GM23338 (cell line): ENCODE measurements around the gene DIO3. TPM values are rescaled to one million over a fixed set of nuclear protein-coding genes. Genes with fewer than 3 reads are reported as not detected.
A peak's percentile ranks its signal among the peaks of the same experiment; 100 is the strongest.

Experiments used
- ATAC-seq: fragments of 200-7000 bp; cut with Tn5 transposase; 3 replicates; pipeline ENCODE4 v1.9.1; 2020
- DNase-seq: peaks from one replicate; pipeline ENCODE4 v3.0.0-alpha.2; 2015; ENCODE audit warnings: low spot score
- H2AFZ ChIP-seq: fragments of 200-600 bp; sonication (generic); 2 replicates; pipeline ENCODE4 v1.8.0; 2016; ENCODE audit warnings: antibody characterized with exemption, mild to moderate bottlenecking, moderate library complexity
- H3F3A ChIP-seq: fragments of 200-600 bp; sonication (generic); replicated peaks from 2 replicates; pipeline ENCODE4 v1.8.0; 2017; ENCODE audit warnings: antibody characterized with exemption, mixed run types, low read depth
- H3K27ac ChIP-seq: fragments of 200-600 bp; sonication (generic); 2 replicates; pipeline ENCODE4 v1.6.1; 2016; ENCODE audit warnings: low read depth
- H3K27me3 ChIP-seq: fragments of 200-600 bp; sonication (generic); 2 replicates; pipeline ENCODE4 v1.8.0; 2016; ENCODE audit warnings: mild to moderate bottlenecking, mixed run types, moderate library complexity; ENCODE audit not compliant: insufficient read depth
- H3K36me3 ChIP-seq: fragments of 200-600 bp; sonication (generic); 2 replicates; pipeline ENCODE4 v1.8.0; 2016; ENCODE audit warnings: mild to moderate bottlenecking; ENCODE audit not compliant: insufficient read depth
- H3K4me1 ChIP-seq: fragments of 200-600 bp; sonication (generic); 2 replicates; pipeline ENCODE4 v1.8.0; 2016; ENCODE audit warnings: mild to moderate bottlenecking, moderate library complexity; ENCODE audit not compliant: insufficient read depth
- H3K4me2 ChIP-seq: fragments of 200-600 bp; sonication (generic); 2 replicates; pipeline ENCODE4 v1.7.1; 2017; ENCODE audit warnings: mixed run types
- H3K4me3 ChIP-seq: fragments of 200-600 bp; sonication (generic); 2 replicates; pipeline ENCODE4 v1.6.1; 2016; ENCODE audit warnings: mixed run types
- H3K79me2 ChIP-seq: fragments of 200-600 bp; sonication (generic); replicated peaks from 2 replicates; pipeline ENCODE4 v1.8.0; 2017; ENCODE audit warnings: mild to moderate bottlenecking; ENCODE audit not compliant: insufficient read depth
- H3K9me2 ChIP-seq: fragments of 200-600 bp; sonication (generic); 2 replicates; pipeline ENCODE4 v1.8.0; 2017; ENCODE audit not compliant: insufficient read depth
- H4K20me1 ChIP-seq: fragments of 200-600 bp; sonication (generic); replicated peaks from 2 replicates; pipeline ENCODE4 v1.8.0; 2017; ENCODE audit warnings: mild to moderate bottlenecking; ENCODE audit not compliant: insufficient read depth
- H3K27ac Mint-ChIP-seq: 2 replicates; pipeline ENCODE4 v1.8.0; 2020; ENCODE audit warnings: inconsistent platforms, mild to moderate bottlenecking, moderate library complexity, mixed read lengths
- H3K27me3 Mint-ChIP-seq: 3 replicates; pipeline ENCODE4 v1.8.0; 2022; ENCODE audit warnings: low read depth, mild to moderate bottlenecking, moderate library complexity, mixed read lengths, inconsistent platforms; ENCODE audit not compliant: insufficient read depth, poor library complexity
- H3K36me3 Mint-ChIP-seq: 3 replicates; pipeline ENCODE4 v1.8.0; 2021; ENCODE audit warnings: low read depth, mild to moderate bottlenecking, inconsistent platforms, moderate library complexity, mixed read lengths
- H3K4me1 Mint-ChIP-seq: 3 replicates; pipeline ENCODE4 v1.8.0; 2020; ENCODE audit warnings: mild to moderate bottlenecking, inconsistent platforms, mixed read lengths
- H3K4me3 Mint-ChIP-seq: 3 replicates; pipeline ENCODE4 v1.8.0; 2021; ENCODE audit warnings: moderate library complexity, mild to moderate bottlenecking, inconsistent platforms, mixed read lengths
- H3K9me3 Mint-ChIP-seq: 3 replicates; pipeline ENCODE4 v1.8.0; 2020; ENCODE audit warnings: moderate library complexity, mild to moderate bottlenecking, inconsistent platforms, mixed read lengths
- CREB1 ChIP-seq: fragments of 250-450 bp; sonication (Bioruptor Pico); IDR thresholded peaks from 2 replicates; pipeline ENCODE4 v1.5.0; 2020; ENCODE audit warnings: low read depth, mild to moderate bottlenecking, moderate library complexity
- ETS1 ChIP-seq: IDR thresholded peaks from 2 replicates; pipeline ENCODE4 v1.6.1; 2016; ENCODE audit warnings: antibody characterized with exemption
- EZH2 ChIP-seq: fragments of 200-600 bp; sonication (generic); IDR thresholded peaks from one replicate; pipeline ENCODE4 v1.8.0; 2017; ENCODE audit warnings: antibody characterized with exemption, mild to moderate bottlenecking, low read depth; ENCODE audit not compliant: unreplicated experiment
- EZH2phosphoT487 ChIP-seq: fragments of 200-600 bp; sonication (generic); IDR thresholded peaks from one replicate; pipeline ENCODE4 v1.8.1; 2018; ENCODE audit warnings: antibody characterized with exemption; ENCODE audit not compliant: unreplicated experiment
- JUNB ChIP-seq: IDR thresholded peaks from one replicate; pipeline ENCODE4 v1.6.1; 2016; ENCODE audit warnings: antibody characterized with exemption; ENCODE audit not compliant: unreplicated experiment
- NANOG ChIP-seq: IDR thresholded peaks from 2 replicates; pipeline ENCODE4 v1.6.1; 2016; ENCODE audit warnings: antibody characterized with exemption, borderline replicate concordance
- REST ChIP-seq: IDR thresholded peaks from one replicate; pipeline ENCODE4 v1.6.1; 2018; ENCODE audit warnings: antibody characterized with exemption; ENCODE audit not compliant: unreplicated experiment
- ZNF114 ChIP-seq: fragments of 250-450 bp; sonication (Bioruptor Pico); IDR thresholded peaks from 2 replicates; pipeline ENCODE4 v1.5.0; 2020; ENCODE audit warnings: mild to moderate bottlenecking, moderate library complexity
- ZNF331 ChIP-seq: fragments of 250-450 bp; sonication (Bioruptor Pico); IDR thresholded peaks from 2 replicates; pipeline ENCODE4 v1.5.0; 2020; ENCODE audit warnings: low read depth, mild to moderate bottlenecking, moderate library complexity
- ZNF462 ChIP-seq: fragments of 250-450 bp; sonication (Bioruptor Pico); IDR thresholded peaks from 2 replicates; pipeline ENCODE4 v1.5.0; 2020; ENCODE audit warnings: mild to moderate bottlenecking, moderate library complexity
- polyA plus RNA-seq: library from polyadenylated mRNA; unstranded; fragments of >200 nt; fragmentation: Nextera tagmentation; extraction: Ambion mirVana; gene quantifications from 2 replicates; pipeline ENCODE4 v1.2.1, GENCODE V29; 2016
- total RNA-seq: library from RNA; depleted of rRNA; stranded (reverse); fragments of >200 nt; shearing (Covaris generic); gene quantifications from 2 replicates; pipeline ENCODE4 v1.2.3, GENCODE V29; 2014

Gene DIO3
- total and polyA plus RNA-seq, 2 experiments from 2014 or later: 0.10 to 0.28 TPM

GRCh38 chr14:101521978-101522377 lies 39.3 kb upstream of the DIO3 start (continued):
- no peak for TF ChIP-seq ZNF462 (CRISPR knock-in tag)
- TF ChIP-seq ZNF114 (CRISPR knock-in tag): no peak
- TF ChIP-seq ZNF331 (CRISPR knock-in tag): no peak
- TF ChIP-seq EZH2phosphoT487: no peak
- TF ChIP-seq NANOG: no peak
- no peak for TF ChIP-seq JUNB

GRCh38 chr14:101525640-101526527 lies 35.4 kb upstream of the DIO3 start:
- Mint-ChIP-seq H3K4me1 (peaks cover 9% of the 10 kb centered on the region), H3K27me3 (peaks cover 14% of the 10 kb centered on the region), H3K9me3 (peaks cover 3% of the 10 kb centered on the region; the same call in 1 of the 3 replicates), H3K36me3 (no peaks in the 10 kb centered on the region; the same call in 2 of the 3 replicates), H3K27ac (no peak overlapping the region), H3K4me3 (no peak overlapping the region)
- Histone ChIP-seq H3K4me1 (no peaks in the 10 kb centered on the region), H3K4me3 (no peak overlapping the region), H3K79me2 (no peaks in the 10 kb centered on the region), H3K4me2 (no peak overlapping the region), H3F3A (no peaks in the 10 kb centered on the region), H3K9me2 (no peaks in the 10 kb centered on the region), H2AFZ (peak overlapping the region; percentile 43; the same call in 1 of the 2 replicates), H3K27ac (no peak overlapping the region), H3K36me3 (no peaks in the 10 kb centered on the region), H4K20me1 (no peaks in the 10 kb centered on the region), H3K27me3 (no peaks in the 10 kb centered on the region)
- DNase-seq: no peak
- peak; percentile 31; the same call in 2 of the 3 replicates for ATAC-seq
- TF ChIP-seq EZH2phosphoT487 (no peak), REST (no peak), NANOG (no peak), ZNF331 (CRISPR knock-in tag) (no peak), CREB1 (CRISPR knock-in tag) (no peak), EZH2 (no peak), ETS1 (no peak)
